ENCODE data around the gene SCRN1.

The SCRN1 gene

GRCh38 chr7:29989257-29989995 is at the start of gene SCRN1:
Gene SCRN1 (minus strand): TSS chr7:29989801. CDS start chr7:29969067, 20,734 bp downstream.
- peak; percentile 2 for DNase-seq (ENCODE audit: low read depth)

GRCh38 chr7:30038196-30038980 is 48.8 kb upstream of the SCRN1 start:
- no peak for DNase-seq (ENCODE audit: low read depth)

GRCh38 chr7:30036220-30036619 is 46.6 kb upstream of the SCRN1 start:
- no peak for DNase-seq (ENCODE audit: low read depth)

- DNase-seq (ENCODE audit: low read depth), result no peak
Observed at GRCh38 chr7:30034501-30034900, 44.9 kb upstream of the SCRN1 start.

GRCh38 chr7:30032310-30033125 is 42.9 kb upstream of the SCRN1 start:
- DNase-seq (ENCODE audit: low read depth), result no peak

GRCh38 chr7:30029696-30030095 is 40.1 kb upstream of the SCRN1 start:
- no peak for DNase-seq (ENCODE audit: low read depth)

GRCh38 chr7:30028749-30029635 is 39.4 kb upstream of the SCRN1 start:
- DNase-seq (ENCODE audit: low read depth), result no peak

GRCh38 chr7:30028216-30028748 is 38.7 kb upstream of the SCRN1 start, which contains the start of gene PLEKHA8:
Gene PLEKHA8 (plus strand): TSS chr7:30028412. CDS start chr7:30028763, 351 bp downstream.
- peak; percentile 61 for DNase-seq (ENCODE audit: low read depth)

- DNase-seq (ENCODE audit: low read depth), result no peak
Observed at GRCh38 chr7:30027740-30028215, 38.2 kb upstream of the SCRN1 start.

GRCh38 chr7:30027065-30027456 is 37.5 kb upstream of the SCRN1 start:
- no peak for DNase-seq (ENCODE audit: low read depth)

- peak; percentile 100 for DNase-seq (ENCODE audit: low read depth)
Observed at GRCh38 chr7:30026229-30027064, 36.8 kb upstream of the SCRN1 start, which contains the start of gene FKBP14. Gene FKBP14 (minus strand): TSS chr7:30026702. CDS start chr7:30026508, 194 bp downstream.

- no peak for DNase-seq (ENCODE audit: low read depth)
Observed at GRCh38 chr7:30023524-30023923, 33.9 kb upstream of the SCRN1 start.

- DNase-seq (ENCODE audit: low read depth), result no peak
Observed at GRCh38 chr7:30022991-30023390, 33.4 kb upstream of the SCRN1 start.

GRCh38 chr7:30020535-30020934 is 30.9 kb upstream of the SCRN1 start:
- DNase-seq (ENCODE audit: low read depth), result no peak

GRCh38 chr7:30019960-30020359 is 30.4 kb upstream of the SCRN1 start:
- DNase-seq (ENCODE audit: low read depth), result no peak

GRCh38 chr7:30019387-30019786 is 29.8 kb upstream of the SCRN1 start:
- no peak for DNase-seq (ENCODE audit: low read depth)

- DNase-seq (ENCODE audit: low read depth), result no peak
Observed at GRCh38 chr7:30018451-30018850, 28.9 kb upstream of the SCRN1 start.

- DNase-seq (ENCODE audit: low read depth), result no peak
Observed at GRCh38 chr7:30012757-30013156, 23.2 kb upstream of the SCRN1 start.

- DNase-seq (ENCODE audit: low read depth), result no peak
Observed at GRCh38 chr7:30010021-30010420, 20.4 kb upstream of the SCRN1 start.

- DNase-seq (ENCODE audit: low read depth), result no peak
Observed at GRCh38 chr7:30005464-30005863, 15.9 kb upstream of the SCRN1 start.
